HCT116 (cell line): Measurements from ENCODE around the gene ZNF319. TPM values are rescaled to one million over a fixed set of nuclear protein-coding genes. Genes with fewer than 3 reads are reported as not detected.

Source experiments
- ATAC-seq: fragments of 200-7000 bp; cut with Tn5 transposase; 2 replicates; pipeline ENCODE4 v1.9.1; 2020; ENCODE audit warnings: mild to moderate bottlenecking, moderate library complexity
- BruUV-seq: library from RNA; stranded (reverse); fragments of 400-500 nt; replicated peaks from 2 replicates; lab custom pipeline; 2021; lab: Mats Ljungman, UMichigan
- CTCF ChIA-PET: fragments of 300-600 bp; sonication (Branson Sonifier 250); formaldehyde crosslinking; loops from one replicate; lab custom pipeline; 2021; ENCODE audit warnings: antibody characterized with exemption; lab: Charles Lee
- POLR2A ChIA-PET: fragments of 300-600, 350-600 bp; sonication (Branson Sonifier 250); formaldehyde crosslinking; loops from one replicate; lab custom pipeline; 2021; ENCODE audit warnings: antibody characterized with exemption; lab: Charles Lee
- RAD21 ChIA-PET, 2 experiments: fragments of 300-600 bp; sonication (Branson Sonifier 250); formaldehyde crosslinking; loops; one replicate each; lab custom pipeline; 2023; ENCODE audit warnings: low total read pairs in 2 of 2; ENCODE audit not compliant: uncharacterized antibody in 2 of 2, unreplicated experiment in 2 of 2, low non-redundant PET in 1 of 2; lab: Charles Lee
- DNase-seq: peaks from one replicate; pipeline ENCODE4 v3.0.0-alpha.2; 2010; ENCODE audit warnings: low read depth, low spot score
- H2AFZ ChIP-seq: fragments of 200-600 bp; shearing (Covaris generic), sonication (generic); 2 replicates; pipeline ENCODE4 v1.6.1; 2017; ENCODE audit warnings: low read depth, mixed run types, mixed read lengths, antibody characterized with exemption, low read length; ENCODE audit not compliant: poor library complexity, severe bottlenecking
- H3K27ac ChIP-seq: 2 replicates; pipeline ENCODE4 v1.5.1; 2012; ENCODE audit warnings: low read depth, low read length
- H3K27me3 ChIP-seq: fragments of 200-600 bp; sonication (generic); 2 replicates; pipeline ENCODE4 v1.6.1; 2016; ENCODE audit warnings: mixed run types, low read length, mixed read lengths; ENCODE audit not compliant: insufficient read depth
- H3K36me3 ChIP-seq, 2 experiments: fragments of 200-500 bp in 1 of 2; fragments of 200-600 bp in 1 of 2; sonication (Bioruptor generic) in 1 of 2; sonication (generic) in 1 of 2; 2 replicates each; pipeline versions ENCODE4 v1.5.1 to v1.6.1; 2014 to 2016; ENCODE audit warnings: low read length in 2 of 2, inconsistent platforms in 1 of 2, mixed read lengths in 1 of 2, mixed run types in 1 of 2; ENCODE audit not compliant: insufficient read depth in 2 of 2, control insufficient read depth in 1 of 2
- H3K4me1 ChIP-seq, 2 experiments: fragments of 200-600 bp in 1 of 2; sonication (generic) in 1 of 2; 2 replicates each; pipeline versions ENCODE4 v1.5.1 to v1.6.1; 2012 to 2017; ENCODE audit warnings: low read length in 2 of 2, inconsistent platforms in 1 of 2, mild to moderate bottlenecking in 1 of 2, mixed read lengths in 1 of 2, mixed run types in 1 of 2, moderate library complexity in 1 of 2; ENCODE audit not compliant: insufficient read depth in 2 of 2, control insufficient read depth in 1 of 2
- H3K4me2 ChIP-seq: fragments of 200-600 bp; sonication (generic); 2 replicates; pipeline ENCODE4 v1.6.1; 2017; ENCODE audit warnings: mixed run types, low read length, mixed read lengths
- H3K4me3 ChIP-seq, 2 experiments: fragments of 200-600 bp in 1 of 2; sonication (generic) in 1 of 2; replicated peaks in 1 of 2; 2 replicates each; pipeline ENCODE4 v1.5.1; 2011 to 2016; ENCODE audit warnings: low read length in 2 of 2, control low read depth in 1 of 2, low read depth in 1 of 2, mild to moderate bottlenecking in 1 of 2, mixed read lengths in 1 of 2, mixed run types in 1 of 2
- H3K79me2 ChIP-seq: fragments of 200-600 bp; sonication (generic); 2 replicates; pipeline ENCODE4 v1.6.1; 2017; ENCODE audit warnings: mild to moderate bottlenecking, mixed run types, low read length, moderate library complexity, mixed read lengths; ENCODE audit not compliant: insufficient read depth
- H3K9ac ChIP-seq: fragments of 200-600 bp; sonication (generic); 2 replicates; pipeline ENCODE4 v1.6.1; 2016; ENCODE audit warnings: low read length, mixed read lengths
- H3K9me2 ChIP-seq: fragments of 200-600 bp; sonication (generic), shearing (Covaris generic); 2 replicates; pipeline ENCODE4 v1.6.1; 2017; ENCODE audit warnings: mixed run types, mild to moderate bottlenecking, moderate library complexity; ENCODE audit not compliant: insufficient read depth
- H3K9me3 ChIP-seq, 2 experiments: fragments of 200-500 bp in 1 of 2; fragments of 200-600 bp in 1 of 2; sonication (Bioruptor generic) in 1 of 2; sonication (generic) in 1 of 2; 2 replicates each; pipeline ENCODE4 v1.6.1; 2014 to 2017; ENCODE audit warnings: low read length in 2 of 2, mixed read lengths in 2 of 2, inconsistent platforms in 1 of 2, low read depth in 1 of 2, mild to moderate bottlenecking in 1 of 2, mixed run types in 1 of 2, moderate library complexity in 1 of 2; ENCODE audit not compliant: control insufficient read depth in 1 of 2, insufficient read depth in 1 of 2
- H4K20me1 ChIP-seq: fragments of 200-600 bp; sonication (generic), shearing (Covaris generic); 2 replicates; pipeline ENCODE4 v1.6.1; 2017; ENCODE audit warnings: mixed run types, mild to moderate bottlenecking, moderate library complexity; ENCODE audit not compliant: insufficient read depth
- CBX3 ChIP-seq: IDR thresholded peaks from 2 replicates; pipeline ENCODE4 v1.6.1; 2012; ENCODE audit warnings: low read depth
- EGR1 ChIP-seq: IDR thresholded peaks from 2 replicates; pipeline ENCODE4 v1.6.1; 2012; ENCODE audit warnings: low read depth
- EZH2phosphoT487 ChIP-seq: fragments of 200-600 bp; IDR thresholded peaks from 2 replicates; pipeline ENCODE4 v1.6.1; 2018; ENCODE audit warnings: antibody characterized with exemption, borderline replicate concordance
- POLR2A ChIP-seq: IDR thresholded peaks from 2 replicates; pipeline ENCODE4 v1.7.0; 2011; ENCODE audit warnings: borderline replicate concordance; ENCODE audit not compliant: insufficient read depth, insufficient read length; ENCODE audit errors: extremely low read depth
- POLR2AphosphoS5 ChIP-seq: IDR thresholded peaks from 2 replicates; pipeline ENCODE4 v1.6.1; 2011; ENCODE audit warnings: mild to moderate bottlenecking, low read depth, low read length, moderate library complexity
- SIN3A ChIP-seq: IDR thresholded peaks from 2 replicates; pipeline ENCODE4 v1.6.1; 2012; ENCODE audit warnings: low read depth
- SP1 ChIP-seq: IDR thresholded peaks from 2 replicates; pipeline ENCODE4 v1.6.1; 2012; ENCODE audit warnings: low read depth
- TCF7L2 ChIP-seq: IDR thresholded peaks from 2 replicates; pipeline ENCODE4 v1.7.0; 2011; ENCODE audit warnings: borderline replicate concordance, inconsistent platforms; ENCODE audit not compliant: insufficient read depth, insufficient read length; ENCODE audit errors: extremely low read depth
- ZFX ChIP-seq: fragments of 450-650 bp; IDR thresholded peaks from 2 replicates; pipeline ENCODE4 v1.6.1; 2017
- intact Hi-C: fragments of 100-400 bp; cut with micrococcal nuclease; formaldehyde crosslinking; loops from 2 replicates; pipeline ENCODE4 v1.10.0; 2022
- total RNA-seq: library from RNA; stranded (reverse); gene quantifications from one replicate; pipeline ENCODE4 v1.2.1, GENCODE V29; 2021; ENCODE audit not compliant: unreplicated experiment
- TF ChIP-seq, protein P1 (sequence below), 3 experiments: fragments of 200-600 bp in 1 of 3; sonication (generic) in 1 of 3; IDR thresholded peaks in 2 of 3; conservative IDR thresholded peaks in 1 of 3; 2 replicates each; pipeline ENCODE4 v1.5.1; 2012 to 2017; ENCODE audit warnings: low read depth in 2 of 3, low read length in 2 of 3, antibody characterized with exemption in 1 of 3, borderline replicate concordance in 1 of 3, control low read depth in 1 of 3, mild to moderate bottlenecking in 1 of 3, mixed read lengths in 1 of 3, mixed run types in 1 of 3, moderate library complexity in 1 of 3; ENCODE audit not compliant: insufficient read depth in 1 of 3

ZNF319 gene
- total RNA-seq, 1 experiment from 2014 or later: 7.1 TPM

DNA sequence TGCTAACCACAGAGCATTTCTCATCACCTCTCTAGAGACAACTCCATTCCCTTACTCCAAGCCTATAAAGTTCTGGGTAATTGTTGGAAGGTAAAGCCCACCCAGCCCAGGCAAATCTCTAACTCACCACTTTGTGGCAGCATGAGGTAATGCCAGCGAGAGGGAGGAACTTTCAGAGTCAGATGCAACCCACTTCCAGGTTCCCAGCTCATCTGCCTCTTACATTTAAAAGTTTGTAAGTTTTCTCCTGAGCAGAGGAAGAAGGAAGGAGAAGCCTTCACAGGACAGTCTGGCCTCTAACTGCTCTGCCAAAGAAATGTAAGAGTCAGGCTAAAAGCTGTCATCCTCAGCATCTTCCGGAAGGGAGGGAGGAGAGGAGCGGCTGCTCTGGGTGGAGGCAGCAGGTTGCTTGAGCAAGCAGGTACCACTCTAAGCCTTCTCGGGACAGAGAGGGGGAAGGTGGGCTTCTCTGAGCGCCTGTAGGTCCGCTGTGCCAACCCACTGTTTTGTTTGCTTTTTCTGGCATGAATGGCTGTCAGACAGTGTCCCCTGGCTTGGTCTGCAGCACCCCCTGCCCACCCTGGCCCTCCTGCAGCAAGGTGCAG is 1.0 kb downstream of the ZNF319 start:
- Histone ChIP-seq H3K27me3 (no peaks in the 10 kb centered on the region), H2AFZ (no peak overlapping the region), H3K79me2 (peaks cover 9% of the 10 kb centered on the region), H3K36me3 (peaks cover 9 to 11% of the 10 kb centered on the region in 2 experiments; a peak in 3 of 4 replicates), H3K27ac (peak overlapping the region; percentile 77), H3K4me2 (peak overlapping the region; percentile 99), H3K9ac (peak overlapping the region; percentile 74), H4K20me1 (no peaks in the 10 kb centered on the region), H3K4me1 (peaks cover 18 to 38% of the 10 kb centered on the region in 2 experiments; a peak in 3 of 4 replicates), H3K9me3 (no peaks in the 10 kb centered on the region), H3K9me2 (no peaks in the 10 kb centered on the region), H3K4me3 (peak overlapping the region; percentile 83 to 85)
- ATAC-seq (no peak), DNase-seq (no peak)
- TF ChIP-seq, protein P1, sequence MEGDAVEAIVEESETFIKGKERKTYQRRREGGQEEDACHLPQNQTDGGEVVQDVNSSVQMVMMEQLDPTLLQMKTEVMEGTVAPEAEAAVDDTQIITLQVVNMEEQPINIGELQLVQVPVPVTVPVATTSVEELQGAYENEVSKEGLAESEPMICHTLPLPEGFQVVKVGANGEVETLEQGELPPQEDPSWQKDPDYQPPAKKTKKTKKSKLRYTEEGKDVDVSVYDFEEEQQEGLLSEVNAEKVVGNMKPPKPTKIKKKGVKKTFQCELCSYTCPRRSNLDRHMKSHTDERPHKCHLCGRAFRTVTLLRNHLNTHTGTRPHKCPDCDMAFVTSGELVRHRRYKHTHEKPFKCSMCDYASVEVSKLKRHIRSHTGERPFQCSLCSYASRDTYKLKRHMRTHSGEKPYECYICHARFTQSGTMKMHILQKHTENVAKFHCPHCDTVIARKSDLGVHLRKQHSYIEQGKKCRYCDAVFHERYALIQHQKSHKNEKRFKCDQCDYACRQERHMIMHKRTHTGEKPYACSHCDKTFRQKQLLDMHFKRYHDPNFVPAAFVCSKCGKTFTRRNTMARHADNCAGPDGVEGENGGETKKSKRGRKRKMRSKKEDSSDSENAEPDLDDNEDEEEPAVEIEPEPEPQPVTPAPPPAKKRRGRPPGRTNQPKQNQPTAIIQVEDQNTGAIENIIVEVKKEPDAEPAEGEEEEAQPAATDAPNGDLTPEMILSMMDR (IDR thresholded peaks at IDR 0.05 in 2 of 3, conservative IDR thresholded peaks at IDR 0.05 in 1 of 3; ENCODE audit: borderline replicate concordance in 1 of 3, insufficient read depth in 1 of 3, low read depth in 2 of 3, low read length in 2 of 3): no peak
- no peak for TF ChIP-seq EZH2phosphoT487
- no peak for TF ChIP-seq EGR1
- no peak for TF ChIP-seq POLR2AphosphoS5
- TF ChIP-seq POLR2A: no peak
- TF ChIP-seq CBX3: no peak
- TF ChIP-seq ZFX: no peak
- no peak for TF ChIP-seq TCF7L2
- TF ChIP-seq SIN3A: no peak
- no peak for TF ChIP-seq SP1
- intact Hi-C loops: no loop called here
- no TSS peak for BruUV-seq
- ChIA-PET CTCF (interaction anchor here (1.1 to 1.4 kb wide), 2 partner anchors 100 to 408 kb away, joined by 3 to 4 read pairs; no protein-coding TSS in a partner anchor), POLR2A (no interaction called here), RAD21 (no interaction called here)
